ENCODE data around the gene RCOR1.
"Not testable (repeated sequence)": the region's sequence is repeated elsewhere in the genome, so short reads cannot be mapped to it uniquely, and the experiment has no call there.

The RCOR1 gene

DNA sequence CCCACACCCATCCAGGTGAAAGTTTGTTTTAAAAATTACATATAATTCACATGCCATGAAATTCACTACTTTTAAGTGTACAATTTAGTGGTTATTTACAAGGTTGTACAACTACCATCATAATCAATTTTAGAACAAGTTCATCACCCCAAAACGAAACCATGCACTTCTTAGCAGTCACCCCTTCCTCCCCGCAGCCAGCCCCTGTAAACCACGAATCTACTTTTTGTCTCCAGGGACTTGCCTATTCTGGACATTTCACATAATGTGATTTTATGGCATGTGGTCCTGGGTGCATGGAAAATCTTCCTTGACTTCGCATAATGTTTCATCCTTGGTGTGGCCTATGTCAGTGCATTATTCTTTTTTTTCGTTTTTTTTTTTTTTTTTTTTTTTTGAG, 165.6 kb downstream of the RCOR1 start:
- no peak for DNase-seq

DNA sequence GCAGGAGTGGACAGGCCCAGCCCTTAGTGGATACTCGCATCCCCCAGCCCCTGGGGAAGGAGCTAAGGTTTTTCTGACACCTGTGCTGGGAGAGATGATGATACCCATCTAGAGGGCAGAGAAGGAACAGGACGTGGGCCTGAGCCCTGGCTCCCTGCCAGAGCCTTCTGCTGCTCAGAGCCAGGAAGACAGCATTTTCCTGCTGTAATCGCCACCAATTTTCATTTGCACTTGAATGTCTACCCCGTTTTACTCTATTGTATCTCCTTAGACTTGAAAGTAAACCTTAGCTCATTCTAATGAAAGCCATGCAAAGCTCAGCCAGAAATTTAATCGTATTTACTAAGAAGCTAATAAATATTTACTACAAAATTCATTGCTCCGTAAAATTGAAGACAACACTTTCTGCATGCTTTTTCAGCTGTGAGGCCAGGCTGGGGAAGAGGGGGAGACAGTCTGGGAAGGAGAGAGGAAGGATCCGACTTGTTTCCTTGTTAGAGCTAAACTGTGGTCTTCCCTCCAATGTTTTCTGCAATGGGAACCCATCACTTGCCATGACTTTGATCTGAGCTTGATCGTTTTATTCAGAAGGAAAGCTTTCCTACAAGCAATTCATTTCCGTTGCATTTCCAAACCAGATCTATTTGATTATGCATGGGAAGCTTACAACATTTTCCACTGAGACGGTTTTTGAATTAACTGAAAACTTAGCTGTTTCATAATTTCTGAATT, 167.2 kb downstream of the RCOR1 start:
- DNase-seq = no peak

DNA sequence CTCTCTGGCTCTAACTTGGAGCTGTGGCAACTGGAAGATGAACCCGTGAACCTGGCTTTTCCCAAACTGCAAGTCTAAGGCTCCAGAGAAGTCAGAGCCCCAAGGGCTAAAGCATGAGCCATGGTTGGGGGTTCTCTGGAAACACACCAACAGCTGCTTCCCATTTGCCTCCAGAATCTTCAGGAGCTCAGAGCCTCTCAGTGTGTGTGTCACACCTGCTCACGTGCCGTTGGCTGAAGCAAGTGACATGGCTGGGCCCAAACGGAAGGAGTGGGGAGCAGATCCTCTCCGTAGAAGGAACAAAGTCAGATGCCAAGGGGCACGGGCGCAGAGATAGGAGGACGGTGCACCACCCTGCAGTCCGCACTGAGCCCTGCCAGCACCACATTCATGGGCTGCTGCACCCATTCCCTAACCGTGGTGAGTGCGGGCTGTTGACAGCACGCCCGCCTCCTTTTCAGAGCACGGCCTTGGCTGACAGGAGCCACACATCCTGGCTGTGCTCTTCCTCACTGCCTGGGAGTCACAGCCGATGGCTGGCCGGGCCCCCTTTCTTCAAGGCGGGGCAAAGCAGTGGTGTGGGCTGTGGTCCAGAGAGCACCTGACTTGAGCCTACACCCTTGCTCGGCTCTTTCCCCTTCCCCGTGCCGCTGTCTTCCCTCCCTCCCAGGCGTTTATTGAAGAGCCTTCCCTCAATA, 168.2 kb downstream of the RCOR1 start:
- DNase-seq = no peak

DNA sequence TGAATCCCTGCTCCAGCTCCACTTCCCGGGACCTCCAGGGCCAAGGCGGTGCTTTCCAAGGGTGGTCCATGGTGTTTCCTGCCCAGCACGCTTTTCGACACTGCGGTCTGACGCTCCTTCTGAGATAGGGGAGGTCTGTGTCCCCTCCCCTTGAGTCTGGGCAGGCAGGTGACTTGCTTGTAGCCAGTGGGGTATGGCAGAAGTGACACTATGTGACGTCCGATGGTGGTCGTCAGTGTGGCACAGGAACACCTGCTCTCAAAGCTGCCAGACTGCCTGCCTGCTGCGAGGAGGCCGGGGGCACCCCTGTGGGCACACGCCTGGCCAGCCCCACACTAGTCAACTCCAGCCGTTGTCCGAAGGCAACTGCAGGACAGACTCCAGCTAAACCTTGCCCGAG, 168.8 kb downstream of the RCOR1 start:
- DNase-seq = no peak

DNA sequence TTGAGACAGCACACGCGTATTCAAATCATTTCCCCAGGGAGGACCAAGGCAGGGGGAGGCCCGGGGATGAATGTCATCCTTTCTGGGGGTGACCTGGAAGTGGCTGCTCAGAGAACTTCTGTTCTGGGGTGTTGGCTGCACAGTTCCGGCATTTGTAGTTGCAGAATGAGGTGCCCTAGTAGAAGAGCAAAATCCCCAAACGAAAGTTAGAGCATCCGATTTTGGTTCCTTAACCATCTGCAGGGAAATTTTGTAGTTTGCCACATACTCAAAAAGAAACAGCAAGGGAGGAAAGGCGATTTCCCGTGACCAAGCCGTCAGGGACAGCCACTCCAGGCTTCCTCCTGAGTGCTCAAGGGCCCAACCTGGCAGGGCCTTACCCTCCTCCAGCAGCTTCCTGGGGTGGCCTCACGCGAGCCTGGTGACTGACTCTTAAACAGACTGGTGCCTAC, 171.8 kb downstream of the RCOR1 start:
- DNase-seq = no peak

DNA sequence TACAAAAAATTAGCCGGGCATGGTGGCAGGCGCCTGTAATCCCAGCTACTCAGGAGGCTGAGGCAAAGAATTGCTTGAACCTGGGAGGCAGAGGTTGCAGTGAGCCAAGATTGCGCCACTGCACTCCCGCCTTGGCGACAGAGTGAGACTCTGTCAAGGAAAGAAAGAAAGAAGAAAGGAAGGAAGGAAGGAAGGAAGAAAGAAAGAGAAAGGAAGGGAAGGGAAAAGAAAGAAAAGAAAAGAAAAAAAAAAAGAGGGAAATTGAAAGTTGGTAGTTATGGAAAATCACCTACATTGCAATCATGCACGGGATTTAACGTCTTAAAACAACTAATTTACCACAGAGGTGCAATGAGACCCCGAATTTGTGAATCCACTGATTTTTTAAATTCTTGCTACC, 173.3 kb downstream of the RCOR1 start:
- not testable (repeated sequence) for DNase-seq

DNA sequence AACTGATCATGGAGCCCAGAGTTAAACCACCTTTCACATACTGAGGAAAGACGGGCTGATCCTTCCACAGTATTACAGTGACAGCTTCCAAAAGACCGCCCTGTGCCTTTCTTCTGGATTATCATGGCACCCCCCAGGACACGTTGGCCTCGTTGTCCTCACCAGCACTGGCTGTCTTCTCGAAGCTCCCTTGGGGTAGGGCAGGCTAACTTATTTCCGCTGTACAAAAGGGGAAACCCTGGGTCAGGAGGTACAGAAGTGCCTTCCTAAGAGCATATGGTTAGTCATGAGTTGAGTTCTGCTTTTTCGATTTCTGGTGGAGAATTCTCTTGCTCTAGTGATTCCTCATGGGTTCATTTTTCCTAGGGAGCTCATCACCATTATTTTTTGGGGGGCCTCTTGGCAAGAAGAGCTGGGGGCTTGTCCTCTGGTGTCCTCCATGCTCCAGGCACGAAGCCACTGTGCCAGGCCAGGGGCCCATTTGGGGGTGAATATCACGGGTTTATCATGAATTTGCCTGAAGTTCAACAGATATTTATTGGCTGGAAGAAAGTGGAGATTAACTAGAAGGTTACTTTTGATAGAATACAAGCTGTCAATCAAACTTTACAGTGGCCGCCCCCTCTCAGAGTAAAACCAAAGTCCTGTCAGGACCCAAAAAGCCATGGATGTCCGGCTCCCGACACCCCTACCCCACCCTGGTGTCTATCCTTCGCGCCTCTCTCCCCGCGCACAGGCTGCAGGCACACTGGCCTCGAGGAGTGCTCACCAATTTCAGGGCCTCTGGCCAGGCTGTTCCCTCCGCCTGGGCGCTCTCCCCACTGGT, 176.0 kb downstream of the RCOR1 start:
- DNase-seq = no peak

DNA sequence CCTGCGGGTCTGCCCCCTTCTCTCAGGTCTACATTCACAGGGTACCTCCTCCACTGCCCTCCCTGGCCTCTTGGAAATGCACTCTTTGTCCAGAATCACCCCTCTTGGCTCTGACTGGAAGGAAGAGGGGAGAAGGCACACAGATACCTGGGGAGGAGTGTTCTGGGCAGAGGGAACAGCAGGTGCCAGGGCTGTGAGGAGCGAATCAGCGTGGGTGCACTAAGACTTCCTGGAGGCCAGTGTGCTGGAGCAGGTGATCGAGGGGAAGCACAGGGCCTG, 176.5 kb downstream of the RCOR1 start:
- DNase-seq = no peak

DNA sequence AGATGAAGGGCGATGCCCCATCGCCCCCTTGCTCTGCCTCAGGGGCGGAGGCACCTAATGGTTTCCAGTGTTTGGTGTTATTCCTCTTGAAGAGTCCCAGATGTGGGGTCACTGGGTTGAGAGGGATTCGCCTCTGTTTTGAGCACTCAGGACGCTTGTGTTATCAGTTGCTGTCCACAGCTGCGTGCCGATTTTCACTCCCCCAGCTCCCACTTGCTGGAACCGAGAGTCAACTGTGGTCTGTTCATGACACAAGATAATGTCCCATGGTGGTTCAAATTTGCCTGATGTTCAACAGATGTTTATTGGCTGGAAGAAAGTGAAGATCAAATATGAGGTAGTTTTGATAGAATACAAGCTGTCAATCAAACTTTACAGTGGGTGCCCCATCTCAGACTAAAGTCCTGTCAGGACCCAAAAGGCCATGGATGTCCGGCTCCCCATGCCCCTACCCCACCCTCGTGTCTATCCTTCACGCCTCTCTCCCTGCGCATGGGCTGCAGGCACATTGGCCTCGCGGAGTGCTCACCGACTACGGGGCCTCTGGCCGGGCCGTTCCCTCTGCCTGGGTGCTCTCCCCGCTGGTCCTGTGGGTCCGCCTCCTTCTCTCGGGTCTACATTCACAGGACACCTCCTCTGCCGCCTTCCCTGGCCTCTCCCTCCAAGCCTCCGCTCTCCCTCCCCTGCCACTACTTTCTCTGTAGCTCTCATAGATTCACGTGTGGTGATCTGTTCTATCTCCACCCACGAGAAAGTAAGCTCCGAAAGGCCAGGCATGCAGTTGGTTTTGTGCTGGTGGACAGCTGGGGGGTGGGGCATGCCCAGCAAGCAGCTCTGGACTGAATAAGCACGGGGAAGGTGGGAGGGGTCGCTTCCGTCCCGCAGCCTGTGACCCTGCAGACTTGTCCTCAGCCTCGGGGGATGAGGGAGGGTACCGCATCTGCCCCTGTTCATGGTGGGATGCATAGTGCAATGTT, 178.0 kb downstream of the RCOR1 start:
- DNase-seq = no peak

DNA sequence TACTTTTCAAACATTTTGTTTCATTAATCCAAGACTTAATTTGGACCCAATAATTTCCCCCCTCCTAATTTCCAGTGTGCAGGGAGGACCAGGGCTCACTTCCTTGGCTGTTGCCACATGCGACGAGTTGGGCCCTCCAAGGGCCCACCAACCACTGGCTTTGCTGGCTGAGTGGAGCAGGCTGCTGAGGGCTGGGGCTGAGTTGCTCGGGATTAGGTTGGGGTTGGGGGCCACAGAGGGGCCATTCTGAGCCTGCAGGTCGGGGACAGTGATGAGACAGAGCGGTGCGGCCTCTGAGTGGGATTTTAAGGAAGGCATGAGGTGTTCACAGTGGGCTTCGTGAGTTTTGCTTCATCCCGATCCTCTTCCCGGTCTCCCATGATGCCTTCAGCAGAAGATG, 178.7 kb downstream of the RCOR1 start:
- DNase-seq = no peak

DNA sequence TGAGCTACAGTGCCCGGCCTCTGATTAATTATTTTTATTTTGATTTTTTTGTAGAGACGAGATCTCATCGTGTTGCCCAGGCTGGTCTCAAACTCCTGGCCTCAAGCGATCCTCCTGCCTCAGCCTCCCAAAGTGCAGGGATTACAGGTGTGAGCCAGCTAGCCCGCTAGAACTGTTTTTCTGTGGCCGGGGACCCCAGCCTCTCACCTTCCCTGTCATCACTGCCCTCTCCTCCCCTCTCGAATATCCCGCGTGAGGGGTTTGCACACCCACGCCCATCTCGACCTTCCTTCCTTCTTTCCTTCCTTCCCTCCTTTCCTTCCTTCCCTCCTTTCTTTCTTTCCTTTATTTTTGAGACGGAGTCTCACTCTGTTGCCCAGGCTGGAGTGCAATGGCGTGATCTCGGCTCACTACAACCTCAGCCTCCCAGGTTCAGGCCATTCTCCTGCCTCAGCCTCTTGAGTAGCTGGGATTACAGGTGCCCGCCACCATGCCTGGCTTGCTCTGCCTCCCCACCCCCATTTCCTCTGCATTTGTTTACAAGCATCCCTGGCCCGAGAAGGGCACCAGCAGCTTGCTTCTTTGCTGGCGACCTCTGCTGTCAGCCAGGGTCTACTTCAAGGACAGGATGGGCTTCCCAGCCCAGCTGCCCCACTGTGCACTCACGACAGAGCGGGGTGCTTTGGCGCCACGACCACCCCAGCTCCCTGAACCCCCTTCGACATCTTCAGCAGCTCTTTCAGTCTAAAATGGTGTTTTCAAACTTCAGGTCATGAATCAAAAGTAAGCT, 180.5 kb downstream of the RCOR1 start:
- no peak for DNase-seq

DNA sequence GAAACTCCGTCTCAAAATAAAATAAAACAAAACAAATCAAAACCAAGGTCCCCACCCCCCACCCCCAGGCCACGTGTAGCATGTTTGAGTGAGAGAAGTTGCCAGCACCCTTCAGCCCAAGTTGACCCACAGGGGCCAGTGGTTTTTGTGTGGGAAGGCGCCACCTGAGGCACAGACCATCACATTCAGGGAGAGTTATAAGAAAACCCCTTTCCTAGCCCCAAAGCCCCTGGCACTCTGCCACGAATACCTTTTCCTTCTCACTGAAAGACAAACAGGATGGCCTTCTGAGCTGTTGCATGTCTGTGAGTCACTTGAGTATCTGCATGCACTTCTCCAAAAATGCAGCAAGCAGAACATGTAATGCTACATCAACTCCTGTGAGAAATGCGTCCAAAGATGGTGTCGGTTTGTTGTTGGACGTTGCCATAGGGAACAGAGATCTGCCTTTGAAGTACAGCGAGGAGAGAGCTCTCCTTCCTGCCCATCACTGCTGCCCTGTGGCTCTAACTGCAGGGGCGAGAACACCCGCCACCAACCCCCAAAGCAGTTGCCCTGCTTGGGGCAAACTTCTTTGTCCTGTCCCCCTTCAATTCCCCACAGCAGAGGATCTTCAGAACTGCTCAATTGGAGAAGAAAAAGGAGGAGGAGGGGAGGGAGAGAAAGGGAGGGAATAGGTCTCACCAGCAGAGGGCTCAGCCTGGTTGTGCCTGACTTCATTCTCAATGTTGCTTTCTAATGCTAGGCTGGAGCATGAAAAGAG, 182.1 kb downstream of the RCOR1 start:
- DNase-seq = peak; percentile 60 to 64

DNA sequence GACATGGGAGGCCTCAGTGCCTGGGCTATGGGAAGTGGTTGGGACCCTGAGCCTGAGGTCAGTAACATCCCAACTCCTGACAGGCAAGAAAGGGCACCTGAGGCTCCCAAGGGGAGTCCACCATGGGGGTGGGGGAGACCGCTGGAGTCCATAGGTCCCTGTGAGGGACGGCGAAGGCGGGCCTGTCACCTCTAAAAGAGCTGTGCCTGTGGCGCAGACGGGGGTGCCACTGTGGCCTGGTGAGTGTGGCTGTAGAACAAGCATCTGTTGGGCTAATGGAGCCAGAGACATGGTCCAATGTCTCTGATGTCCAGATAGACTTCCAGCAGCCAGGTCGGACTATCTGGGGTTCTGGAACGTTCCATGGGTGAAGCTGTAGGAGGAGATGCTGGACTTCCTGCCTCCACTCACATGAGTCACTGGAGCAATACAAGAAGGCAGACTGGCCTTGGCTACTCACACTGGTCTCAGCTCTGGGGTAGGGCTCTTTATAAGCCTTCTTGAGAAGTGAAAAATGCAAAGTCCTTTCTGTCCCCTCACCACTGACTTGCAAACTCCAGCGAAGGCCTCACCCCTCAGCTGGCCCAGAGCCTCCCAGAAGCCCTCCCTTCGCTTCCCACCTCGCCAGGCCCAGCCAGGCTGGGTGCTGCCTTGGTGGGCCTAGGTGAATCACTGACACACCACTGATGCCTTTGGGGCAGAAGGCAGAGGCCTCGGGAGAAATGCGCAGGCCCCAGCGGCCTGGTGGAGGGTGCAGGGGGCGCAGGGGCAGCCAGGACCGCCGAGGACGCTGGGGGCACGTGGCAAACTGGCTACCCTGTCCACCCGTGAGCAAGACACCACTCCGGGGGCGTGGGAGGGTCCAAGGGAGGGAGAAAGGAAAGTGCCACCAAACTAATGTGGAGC, 183.7 kb downstream of the RCOR1 start:
- DNase-seq = peak; percentile 8 to 27

DNA sequence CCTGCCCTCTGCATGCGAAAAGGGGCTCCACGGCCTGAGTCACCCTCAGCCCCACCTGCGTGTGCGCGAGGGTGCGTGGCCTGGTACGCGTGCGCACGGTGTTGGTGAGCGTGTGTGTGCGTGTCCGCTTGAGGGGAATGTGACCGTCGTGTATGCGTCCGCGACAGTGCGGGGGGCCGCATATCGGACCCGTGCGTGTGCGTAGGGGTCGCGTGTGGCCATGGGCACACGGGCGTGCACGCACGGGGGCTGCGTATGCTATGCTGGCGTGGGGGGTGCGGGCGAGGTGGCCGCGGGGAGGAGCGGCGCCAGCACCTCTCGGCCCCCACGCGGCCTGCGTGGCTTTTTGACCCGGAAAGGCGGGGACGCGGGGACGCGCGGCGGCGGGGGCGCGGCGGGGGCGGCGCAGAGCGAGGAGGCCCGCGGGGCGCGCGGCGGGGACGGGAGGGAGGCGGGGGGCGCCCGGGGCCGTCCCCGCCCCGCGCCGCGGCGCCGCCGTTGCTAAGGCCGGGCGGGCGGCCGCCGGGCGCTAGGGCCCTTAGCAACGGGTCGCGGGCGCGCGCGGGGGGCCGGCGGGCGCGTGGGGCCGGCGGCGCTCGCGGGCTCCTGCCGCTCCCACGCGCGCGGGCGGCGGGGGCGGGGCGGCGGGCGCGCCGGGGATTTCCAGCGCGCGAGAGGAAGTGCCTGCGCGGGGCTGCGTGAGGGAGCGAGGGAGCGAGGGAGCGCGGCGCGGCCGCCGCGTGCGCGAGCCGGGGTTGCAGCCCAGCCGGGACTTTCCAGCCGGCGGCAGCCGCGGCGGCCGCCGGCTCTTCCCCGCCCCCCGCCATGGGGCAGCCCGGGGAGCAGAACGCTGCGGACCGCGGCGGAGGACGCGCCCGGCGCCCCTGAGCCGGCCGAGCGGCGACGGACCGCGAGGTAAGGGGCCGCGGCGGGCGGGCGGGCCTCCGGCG, 184.6 kb downstream of the RCOR1 start, which contains the start of gene TRAF3:
Gene TRAF3, plus strand, starts transcription at position 689 of the 950 bp plus-strand sequence. CDS start 92,753 bp downstream, outside the sequence.
- DNase-seq = peak; percentile 83 to 87

DNA sequence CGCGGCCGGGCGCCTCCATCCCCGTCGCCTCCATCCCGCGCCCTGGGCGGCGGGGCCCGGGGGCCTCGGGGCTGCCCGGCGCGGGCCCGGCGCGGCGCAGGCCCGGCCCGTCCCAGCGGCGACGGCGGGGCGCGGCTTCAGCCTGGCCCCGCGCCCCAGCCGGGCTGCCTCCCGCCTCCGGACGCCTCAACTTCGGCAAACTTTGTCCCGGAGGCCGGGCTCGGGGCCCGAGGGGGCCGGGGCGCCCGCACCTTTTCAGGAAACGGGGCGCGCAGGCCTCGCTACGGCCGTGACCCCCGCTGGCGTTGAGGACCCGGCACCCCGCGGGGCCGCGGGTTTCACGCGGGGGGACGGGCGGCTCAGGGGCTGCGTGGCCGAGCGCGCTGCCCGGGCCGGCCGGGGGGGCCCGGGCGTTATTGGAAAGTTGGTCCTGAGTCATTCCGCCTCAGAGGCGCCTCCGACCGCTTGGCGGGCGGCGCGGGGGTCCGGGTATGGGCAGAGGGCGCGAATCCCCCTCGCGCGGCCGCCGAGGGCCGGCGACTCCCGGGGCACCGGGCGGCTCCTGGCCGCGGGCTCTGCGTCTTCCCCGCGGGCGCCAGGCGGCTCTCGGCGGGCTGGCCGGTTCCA, 185.4 kb downstream of the RCOR1 start:
- peak in 1 of 2 donors; percentile 9 for DNase-seq

DNA sequence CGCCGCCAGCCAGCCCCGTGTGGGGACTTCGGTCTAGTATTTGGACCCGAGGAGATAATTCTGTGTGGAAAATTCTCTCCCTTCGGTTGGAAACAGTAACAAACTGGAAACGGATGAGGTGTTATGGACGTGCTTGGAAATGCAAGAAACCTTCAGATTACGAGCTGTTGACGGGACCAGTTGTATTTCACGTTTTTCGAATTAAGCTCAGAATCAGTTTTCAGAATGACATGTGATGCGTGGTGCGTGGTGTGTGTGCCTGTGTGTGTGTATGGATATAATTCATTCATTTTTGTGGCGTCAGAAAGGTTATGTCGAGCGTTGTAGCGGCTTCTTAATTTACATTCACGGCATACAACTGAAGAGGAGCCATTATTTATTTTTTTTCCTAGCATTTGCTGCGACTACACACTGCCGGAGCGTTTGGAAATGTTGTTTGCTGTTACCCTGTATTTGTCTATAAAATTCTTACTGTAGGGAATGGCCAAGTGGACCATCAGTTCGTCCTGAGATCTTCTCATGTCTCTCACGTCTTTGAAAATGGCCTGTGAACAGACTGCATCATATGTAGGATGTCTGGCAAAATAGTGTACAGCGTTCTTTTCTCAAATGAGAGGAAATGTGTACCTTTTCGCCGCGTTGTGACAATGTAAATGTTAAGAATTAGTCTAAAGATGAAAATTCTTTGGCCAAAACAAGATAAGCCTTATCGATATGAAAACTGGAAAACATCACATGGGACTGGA, 186.1 kb downstream of the RCOR1 start:
- DNase-seq = peak; percentile 17 to 21

DNA sequence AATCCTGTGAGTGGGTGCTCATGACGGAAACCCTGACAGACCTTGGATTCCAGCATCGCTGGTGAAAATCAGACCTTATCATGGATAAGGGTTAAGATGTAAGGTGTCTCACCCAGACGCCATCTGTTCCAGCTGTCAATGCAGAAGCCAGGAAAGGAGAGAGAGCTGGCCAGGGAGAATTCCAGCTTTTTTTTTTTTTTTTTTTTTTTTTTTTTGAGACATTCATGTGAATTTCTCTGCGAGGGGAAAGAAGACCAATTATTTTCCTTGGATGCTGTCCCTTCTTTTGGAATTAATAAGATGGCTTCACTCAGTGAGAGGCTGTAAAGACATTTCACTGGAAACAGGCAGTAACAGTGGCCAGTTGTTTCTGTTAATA, 186.6 kb downstream of the RCOR1 start:
- DNase-seq = no peak

All from activated CD4-positive, alpha-beta T cell treated with anti-CD3 and anti-CD28 coated beads for 4 hours (primary cell).